ENCODE results near the gene NUMB.

The NUMB gene

GRCh38 chr14:73236157-73236556 lies 222.2 kb downstream of the NUMB start:
- H3K4me3 ChIP-seq (ENCODE audit: low read depth, low read length) = no peak overlapping the region
- no peak for DNase-seq (ENCODE audit: low read depth)
- TF ChIP-seq CTCF (IDR thresholded peaks at IDR 0.05; ENCODE audit: low read depth, low read length, missing control alignments) = no peak

GRCh38 chr14:73235531-73236155 lies 222.7 kb downstream of the NUMB start:
- no peak overlapping the region for H3K4me3 ChIP-seq (ENCODE audit: low read depth, low read length)
- no peak for DNase-seq (ENCODE audit: low read depth)
- TF ChIP-seq CTCF (IDR thresholded peaks at IDR 0.05; ENCODE audit: low read depth, low read length, missing control alignments) = no peak

- H3K4me3 ChIP-seq (ENCODE audit: low read depth, low read length) = no peak overlapping the region
- TF ChIP-seq CTCF (IDR thresholded peaks at IDR 0.05; ENCODE audit: low read depth, low read length, missing control alignments) = no peak
- no peak for DNase-seq (ENCODE audit: low read depth)
Measured at GRCh38 chr14:73234586-73235394, 223.6 kb downstream of the NUMB start.

- no peak overlapping the region for H3K4me3 ChIP-seq (ENCODE audit: low read depth, low read length)
- DNase-seq (ENCODE audit: low read depth) = no peak
- no peak for TF ChIP-seq CTCF (IDR thresholded peaks at IDR 0.05; ENCODE audit: low read depth, low read length, missing control alignments)
Measured at GRCh38 chr14:73234029-73234428, 224.3 kb downstream of the NUMB start.

GRCh38 chr14:73233564-73233963 lies 224.8 kb downstream of the NUMB start:
- no peak for DNase-seq (ENCODE audit: low read depth)
- TF ChIP-seq CTCF (IDR thresholded peaks at IDR 0.05; ENCODE audit: low read depth, low read length, missing control alignments) = no peak
- H3K4me3 ChIP-seq (ENCODE audit: low read depth, low read length) = no peak overlapping the region

- TF ChIP-seq CTCF (IDR thresholded peaks at IDR 0.05; ENCODE audit: low read depth, low read length, missing control alignments) = no peak
- DNase-seq (ENCODE audit: low read depth) = no peak
- no peak overlapping the region for H3K4me3 ChIP-seq (ENCODE audit: low read depth, low read length)
Measured at GRCh38 chr14:73232984-73233383, 225.4 kb downstream of the NUMB start.
